ENCODE results near the gene TF. TPM values are rescaled to one million over a fixed set of nuclear protein-coding genes. Genes with fewer than 3 reads are reported as not detected.

The TF gene
- total RNA-seq, 2 donors from 2014 or later = 0.85 to 2.6 TPM

DNA sequence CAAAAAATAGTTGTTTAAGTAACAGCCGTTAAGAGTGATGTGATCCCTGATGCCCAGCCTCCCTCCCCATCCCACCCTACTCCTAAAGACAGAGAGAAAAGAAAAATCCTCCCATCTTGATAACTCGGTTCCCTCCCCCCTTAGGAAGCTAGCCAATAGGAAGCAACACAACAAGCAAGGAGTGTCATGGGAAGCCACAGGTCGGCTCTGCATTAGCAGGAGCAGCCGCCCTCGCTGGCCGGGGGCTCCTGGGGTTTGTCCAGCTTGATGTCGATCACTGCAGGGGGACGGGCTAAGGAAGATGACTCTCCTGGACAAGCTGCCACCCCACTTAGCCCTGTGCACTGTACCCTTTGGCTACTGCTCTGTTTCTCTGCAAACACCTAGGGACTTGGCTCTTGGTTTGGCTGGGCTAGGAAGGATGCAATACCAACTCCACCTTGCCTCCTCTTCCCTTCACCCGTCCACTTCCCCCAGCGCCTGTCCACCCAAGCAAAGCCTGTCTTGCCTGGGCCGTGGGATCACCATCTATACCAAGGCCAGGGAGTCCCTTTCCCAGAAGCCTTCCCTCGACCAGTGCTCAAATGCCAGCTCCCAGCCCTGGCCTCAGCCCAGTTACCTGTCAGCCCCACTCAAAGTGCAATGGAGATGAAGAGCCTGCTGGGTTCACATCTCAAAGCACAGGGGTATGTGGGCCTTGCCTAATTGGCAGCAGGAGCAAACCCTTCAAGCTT is 82.5 kb downstream of the TF start:
- DNase-seq (no peak), ATAC-seq (no peak)
- intact Hi-C loops (cut with DNase I, micrococcal nuclease) = no loop called here

DNA sequence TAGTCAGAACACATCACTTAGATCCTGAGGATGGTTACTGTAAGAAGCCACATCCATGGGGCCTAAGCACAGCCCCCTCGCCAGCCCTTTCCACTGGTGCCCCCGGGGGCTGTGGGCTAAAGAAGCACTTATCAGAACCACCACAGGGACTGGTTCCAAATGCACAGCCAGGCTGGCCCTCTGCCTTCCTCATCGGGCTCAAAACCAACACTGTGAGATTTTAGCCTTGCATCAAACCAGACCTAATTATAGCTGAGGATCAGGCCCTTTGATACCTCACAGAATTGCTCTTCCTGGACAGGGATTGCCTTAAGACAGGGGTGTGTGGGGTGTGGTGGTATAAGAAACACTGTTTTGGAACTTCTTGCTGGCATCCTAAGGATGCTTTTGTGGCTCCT is 83.1 kb downstream of the TF start:
- intact Hi-C loops (cut with DNase I, micrococcal nuclease) = no loop called here
- DNase-seq (no peak), ATAC-seq (no peak)

DNA sequence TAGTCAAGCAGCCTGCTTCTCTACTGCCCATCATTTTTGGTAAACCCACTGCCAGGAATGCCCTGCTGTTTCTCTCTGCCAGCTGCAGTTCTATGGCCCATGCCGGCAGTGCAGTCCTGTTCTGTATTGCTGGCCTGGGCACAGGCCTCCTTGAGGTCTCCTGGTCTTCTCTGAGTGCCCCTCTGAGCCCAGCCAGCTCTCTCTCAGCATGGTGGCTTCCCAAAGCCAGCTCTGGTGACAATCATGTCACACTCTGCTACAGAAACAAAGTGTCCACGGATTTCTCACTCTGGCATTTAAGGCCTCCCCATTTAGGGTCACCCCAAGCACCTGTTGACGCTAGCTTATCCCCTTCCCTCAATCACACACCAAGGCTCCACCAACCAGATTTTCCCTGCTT is 83.9 kb downstream of the TF start:
- intact Hi-C loops (cut with DNase I, micrococcal nuclease) = no loop called here
- ATAC-seq (no peak), DNase-seq (no peak)

DNA sequence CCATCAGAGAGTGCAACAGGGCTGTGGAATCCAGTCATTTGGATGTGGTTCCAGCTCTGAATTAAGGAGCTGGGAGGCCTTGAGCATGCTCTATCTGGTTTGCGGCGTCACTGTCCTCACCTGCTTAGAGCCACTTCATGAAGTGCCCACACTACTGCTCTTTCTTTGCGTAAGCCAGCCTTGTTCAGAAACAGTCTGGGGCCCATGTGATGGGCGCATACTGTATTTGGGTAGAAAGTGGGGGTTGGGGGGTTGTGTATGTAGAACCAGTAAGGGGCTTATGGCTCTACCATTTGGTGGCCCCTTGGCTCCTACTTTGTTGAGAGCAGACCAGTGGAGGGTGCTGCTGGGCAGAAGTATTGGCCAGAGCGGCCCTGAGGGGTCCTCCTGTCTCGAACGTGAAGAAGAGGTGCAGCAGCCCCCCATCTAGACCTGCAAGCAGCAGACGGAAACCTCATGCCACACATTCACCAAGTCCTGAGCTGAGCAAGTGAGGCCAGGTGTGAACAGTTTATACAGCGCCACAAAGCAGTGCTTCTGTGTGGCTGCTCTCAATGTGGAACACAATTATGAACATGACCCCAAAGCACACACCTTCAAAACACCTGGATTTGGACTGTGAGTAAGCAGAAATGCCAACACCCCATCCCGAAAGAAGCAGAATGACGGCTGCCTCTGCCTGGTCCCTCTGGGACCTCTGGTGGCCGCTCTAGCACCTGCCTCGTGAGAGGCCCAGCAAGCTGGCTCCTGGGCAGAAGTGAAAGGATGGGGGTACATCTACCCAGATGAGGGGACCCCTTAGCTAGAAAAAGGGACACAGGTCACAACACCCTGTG is 86.0 kb downstream of the TF start:
- DNase-seq (no peak), ATAC-seq (no peak)
- intact Hi-C loops (cut with DNase I, micrococcal nuclease) = no loop called here

DNA sequence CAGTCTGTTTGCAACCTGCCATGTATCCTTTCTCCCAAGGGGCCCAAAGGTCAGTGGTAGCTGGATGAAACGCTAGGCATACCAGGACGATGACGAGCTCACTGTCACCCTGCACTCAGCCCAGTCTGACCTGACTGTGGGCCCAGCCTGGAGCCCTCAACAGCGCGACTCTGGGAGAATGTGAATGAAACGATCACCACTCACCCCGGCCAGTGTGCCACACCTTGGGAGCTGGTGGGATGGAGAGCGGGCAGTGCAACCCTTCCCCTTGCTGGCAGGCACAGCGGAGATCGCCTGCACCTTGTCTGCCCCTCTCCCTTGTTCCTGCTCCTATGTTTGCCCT is 86.6 kb downstream of the TF start:
- ATAC-seq = no peak
- intact Hi-C loops (cut with DNase I, micrococcal nuclease) = no loop called here
- DNase-seq = no peak

DNA sequence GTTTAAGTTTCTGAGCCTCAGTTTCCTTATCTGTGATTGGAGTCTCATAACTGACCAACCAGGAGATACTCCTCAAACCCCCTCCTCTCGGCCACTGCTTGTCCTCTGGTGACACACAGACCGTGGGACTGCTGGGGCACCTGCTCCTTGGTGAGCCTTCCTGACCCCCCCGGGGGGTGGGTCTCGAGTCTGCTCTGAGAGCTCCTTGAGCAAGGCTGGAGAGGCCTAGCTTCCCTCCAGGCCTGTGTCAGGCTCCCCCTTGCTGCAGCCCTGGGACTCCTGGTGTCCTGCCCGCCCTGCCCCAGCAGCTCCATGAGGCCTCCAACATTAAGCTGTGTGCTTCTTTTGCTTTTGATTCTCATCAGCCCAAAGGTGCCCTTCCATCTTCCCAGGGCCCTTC is 87.1 kb downstream of the TF start:
- ATAC-seq (no peak), DNase-seq (no peak)
- intact Hi-C loops (cut with DNase I, micrococcal nuclease) = no loop called here

DNA sequence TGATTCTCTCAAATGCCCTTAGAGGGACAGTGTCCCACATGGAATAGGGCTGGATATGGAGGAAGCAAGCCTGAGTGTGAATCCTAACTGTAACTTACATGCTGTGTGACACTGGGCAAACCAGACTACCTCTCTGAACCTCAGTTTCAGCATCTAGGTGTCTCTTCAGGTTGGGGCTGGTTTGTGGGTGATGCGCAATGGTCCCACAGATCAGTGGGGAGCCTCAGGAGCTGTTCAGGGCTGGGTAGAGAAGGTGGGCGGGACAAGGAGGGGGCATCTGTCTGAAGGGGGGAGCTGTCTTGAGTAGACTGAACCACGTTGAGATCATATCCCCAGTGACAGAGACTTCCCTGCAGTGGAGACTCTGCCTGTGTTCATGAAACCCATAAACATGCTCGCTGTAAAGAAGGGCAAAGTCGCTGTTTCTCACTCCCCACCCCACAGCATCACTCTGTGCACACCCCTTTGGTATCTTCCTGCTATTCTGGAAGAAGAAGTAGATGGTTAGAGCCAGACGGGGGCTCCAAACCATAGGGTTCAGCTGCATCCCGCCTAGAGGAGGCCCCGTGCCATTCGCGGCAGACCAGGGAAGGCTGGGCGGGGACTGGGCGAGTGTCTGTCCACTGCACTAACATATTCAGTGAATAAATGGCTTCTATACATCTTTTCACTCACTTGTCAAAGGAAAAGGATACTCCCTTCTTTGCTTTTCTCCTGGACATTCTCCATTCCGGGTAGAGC is 87.9 kb downstream of the TF start:
- no peak for ATAC-seq
- no peak for DNase-seq
- intact Hi-C loops (cut with DNase I, micrococcal nuclease) = no loop called here

DNA sequence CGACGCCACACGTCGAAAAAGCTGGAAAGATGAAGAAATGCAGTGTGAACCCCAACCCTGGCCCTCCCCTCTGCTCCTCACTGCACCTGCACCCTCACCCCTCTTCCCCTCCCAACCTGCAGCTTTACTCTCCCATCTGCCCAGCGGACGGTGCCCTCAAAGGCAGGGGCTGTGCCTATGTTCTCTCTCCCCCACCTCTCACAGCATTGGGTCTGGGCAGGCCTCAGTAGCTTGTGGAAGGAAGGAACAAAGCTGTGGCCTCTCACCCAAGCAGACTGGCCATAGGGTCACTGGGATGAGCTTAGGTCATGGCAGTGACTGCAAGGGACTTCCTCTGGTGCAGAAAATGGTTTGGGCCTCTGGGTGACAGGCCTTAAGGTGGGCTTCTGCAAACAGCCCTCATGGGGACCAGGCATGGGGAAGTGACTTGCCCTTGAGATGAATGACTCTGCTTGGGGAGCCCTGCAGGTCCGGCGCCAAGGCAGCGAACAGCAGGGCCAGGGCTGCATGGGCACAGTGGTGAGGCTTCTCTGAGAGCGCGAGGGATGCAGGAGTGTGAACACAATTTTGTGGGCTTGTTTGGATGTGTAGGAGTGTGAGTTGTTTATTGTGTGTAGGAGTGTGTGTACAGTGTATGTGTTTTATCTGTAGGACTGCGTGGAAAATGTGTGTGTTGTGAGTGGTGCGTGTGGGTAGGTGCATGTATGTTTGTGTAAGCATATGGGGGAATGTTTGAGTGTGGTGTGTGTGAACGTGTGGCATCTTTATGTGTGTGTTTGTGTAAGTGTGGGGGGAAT is 88.6 kb downstream of the TF start:
- no peak for ATAC-seq
- intact Hi-C loops (cut with DNase I, micrococcal nuclease) = no loop called here
- DNase-seq = no peak

DNA sequence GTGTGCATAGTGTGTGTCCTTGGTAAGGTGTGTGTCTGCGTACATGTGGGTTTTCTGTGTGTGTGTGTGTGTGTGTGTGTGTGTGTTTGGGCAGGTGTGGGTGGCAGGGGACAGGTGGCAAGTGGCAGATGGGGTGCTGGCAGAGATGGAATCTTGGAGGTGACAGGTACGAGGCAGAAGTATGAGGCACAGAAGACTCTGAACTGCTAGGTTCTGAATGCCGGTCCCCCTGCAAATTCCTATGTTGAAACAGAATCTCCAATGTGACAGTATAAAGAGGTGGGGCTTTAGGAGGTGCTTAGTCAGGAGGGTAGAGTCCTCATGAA is 89.2 kb downstream of the TF start:
- ATAC-seq (no peak), DNase-seq (no peak)
- intact Hi-C loops (cut with DNase I, micrococcal nuclease) = no loop called here

DNA sequence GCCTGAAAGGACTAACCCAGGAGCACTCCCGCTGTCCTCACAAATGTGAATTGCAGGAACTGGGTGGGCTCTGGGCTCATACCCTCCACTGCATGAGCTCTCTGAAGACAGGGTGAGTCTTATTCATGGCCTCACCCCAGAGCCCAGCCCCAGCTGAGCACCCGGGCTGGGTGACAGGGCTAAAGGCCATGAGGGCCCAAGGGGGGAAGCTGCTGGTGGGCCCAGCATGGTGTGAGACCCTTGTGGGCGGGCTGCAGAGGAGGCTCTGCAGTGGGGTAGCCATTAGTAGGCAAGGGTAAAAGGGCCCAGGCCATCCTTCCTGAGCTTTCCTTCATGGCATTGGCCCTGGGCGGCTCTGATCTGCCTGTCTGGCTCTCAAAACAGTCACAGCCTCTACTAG is 89.8 kb downstream of the TF start:
- DNase-seq = no peak
- intact Hi-C loops (cut with DNase I, micrococcal nuclease) = no loop called here

DNA sequence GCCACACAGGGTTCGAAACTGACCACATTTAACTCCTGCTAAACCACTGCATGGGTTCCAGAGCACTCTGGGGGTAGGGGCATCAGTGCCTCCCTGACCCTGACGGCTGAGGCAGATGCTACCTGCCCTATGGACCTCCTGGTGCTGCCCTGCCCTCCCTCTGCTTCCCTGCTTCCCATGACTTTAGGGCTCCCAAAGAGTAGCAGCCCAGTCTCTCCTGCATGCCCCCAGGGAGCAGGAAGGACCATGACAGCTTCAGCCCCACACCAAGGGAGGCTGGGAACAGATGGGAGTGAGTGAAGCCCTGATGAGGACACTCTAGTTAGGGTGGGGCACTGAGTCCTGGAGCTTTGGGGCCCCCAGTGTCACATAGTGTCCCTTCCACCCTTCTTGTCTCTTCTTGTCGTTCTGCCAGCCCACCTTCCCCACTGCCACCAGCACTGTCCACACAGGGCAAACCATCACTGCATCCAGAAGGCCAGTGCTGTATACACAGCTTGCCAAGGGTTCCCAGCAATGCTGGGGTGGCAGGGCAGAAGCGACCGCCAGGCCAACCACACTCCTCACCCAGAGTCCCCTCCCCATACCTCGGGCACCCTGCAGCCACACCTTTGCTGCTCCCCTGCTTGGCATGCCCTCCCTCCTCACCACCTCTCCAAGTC is 90.4 kb downstream of the TF start:
- intact Hi-C loops (cut with DNase I, micrococcal nuclease) = no loop called here
- DNase-seq = no peak
- no peak for ATAC-seq

More for the DNA sequence above, 89.8 kb downstream of the TF start:
- ATAC-seq = no peak

DNA sequence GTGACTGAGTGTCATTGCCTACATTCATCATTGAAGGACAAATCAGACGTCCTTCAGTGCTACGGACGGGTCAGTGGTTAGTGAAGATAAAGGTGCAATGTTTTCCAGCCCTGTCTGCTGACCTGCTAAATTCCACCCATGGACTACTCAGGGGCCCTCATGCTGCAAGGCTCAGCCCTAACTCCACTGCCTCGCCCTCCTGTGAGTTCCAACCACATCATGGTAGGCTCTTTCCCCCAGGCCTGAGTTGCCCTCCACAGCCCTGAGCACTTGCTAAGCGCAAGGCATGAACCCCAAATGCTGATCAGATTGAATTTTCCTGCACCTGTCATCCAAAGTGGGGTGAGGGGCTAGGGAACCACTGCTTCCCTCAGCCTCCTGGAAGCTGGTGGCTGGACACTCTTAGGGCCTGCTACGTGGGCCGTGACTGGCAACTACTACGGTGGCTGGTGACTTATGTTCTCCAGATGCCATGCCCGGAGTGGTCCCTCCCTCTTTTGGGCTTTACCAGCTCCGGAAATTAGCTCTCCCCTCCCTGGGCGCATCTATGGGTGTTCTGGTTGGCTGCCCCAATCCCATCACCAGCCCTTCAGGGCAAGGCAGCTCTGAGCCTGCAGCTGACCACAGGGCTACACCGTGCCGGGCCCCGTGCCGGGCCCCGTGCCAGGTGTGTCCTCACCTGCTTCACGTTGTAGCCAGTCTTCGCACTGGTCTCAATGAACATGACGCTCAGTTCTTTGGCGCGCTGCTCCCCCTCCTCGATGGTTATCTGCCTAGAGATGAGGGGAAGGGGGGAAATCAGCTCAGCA is 91.5 kb downstream of the TF start:
- no peak for ATAC-seq
- no peak for DNase-seq
- intact Hi-C loops (cut with DNase I, micrococcal nuclease) = no loop called here

DNA sequence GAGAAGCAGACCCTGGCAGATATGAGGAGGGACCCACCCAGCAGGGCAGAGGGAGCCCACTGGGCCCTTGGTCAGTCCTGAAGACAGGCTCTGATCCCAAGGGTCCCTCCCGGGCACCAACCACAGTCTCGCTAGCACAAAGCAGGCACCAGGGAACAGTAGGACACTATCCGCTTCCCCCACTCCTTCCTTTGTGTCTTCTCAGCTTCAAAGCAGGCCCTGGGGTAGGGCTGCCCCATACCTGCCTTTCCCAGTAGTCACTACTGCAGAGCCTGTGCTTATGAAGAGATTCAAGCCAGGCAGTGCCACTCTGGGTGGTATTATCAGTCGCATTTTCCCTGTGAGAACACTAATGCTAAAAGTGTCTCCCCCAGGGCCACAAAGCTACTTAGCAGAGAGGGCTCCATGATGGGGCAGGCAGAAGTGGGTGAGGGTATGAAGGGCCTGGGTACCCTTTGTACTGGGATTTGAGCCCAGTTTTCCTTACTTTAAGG is 92.2 kb downstream of the TF start:
- no peak for ATAC-seq
- DNase-seq = no peak
- intact Hi-C loops (cut with DNase I, micrococcal nuclease) = no loop called here

DNA sequence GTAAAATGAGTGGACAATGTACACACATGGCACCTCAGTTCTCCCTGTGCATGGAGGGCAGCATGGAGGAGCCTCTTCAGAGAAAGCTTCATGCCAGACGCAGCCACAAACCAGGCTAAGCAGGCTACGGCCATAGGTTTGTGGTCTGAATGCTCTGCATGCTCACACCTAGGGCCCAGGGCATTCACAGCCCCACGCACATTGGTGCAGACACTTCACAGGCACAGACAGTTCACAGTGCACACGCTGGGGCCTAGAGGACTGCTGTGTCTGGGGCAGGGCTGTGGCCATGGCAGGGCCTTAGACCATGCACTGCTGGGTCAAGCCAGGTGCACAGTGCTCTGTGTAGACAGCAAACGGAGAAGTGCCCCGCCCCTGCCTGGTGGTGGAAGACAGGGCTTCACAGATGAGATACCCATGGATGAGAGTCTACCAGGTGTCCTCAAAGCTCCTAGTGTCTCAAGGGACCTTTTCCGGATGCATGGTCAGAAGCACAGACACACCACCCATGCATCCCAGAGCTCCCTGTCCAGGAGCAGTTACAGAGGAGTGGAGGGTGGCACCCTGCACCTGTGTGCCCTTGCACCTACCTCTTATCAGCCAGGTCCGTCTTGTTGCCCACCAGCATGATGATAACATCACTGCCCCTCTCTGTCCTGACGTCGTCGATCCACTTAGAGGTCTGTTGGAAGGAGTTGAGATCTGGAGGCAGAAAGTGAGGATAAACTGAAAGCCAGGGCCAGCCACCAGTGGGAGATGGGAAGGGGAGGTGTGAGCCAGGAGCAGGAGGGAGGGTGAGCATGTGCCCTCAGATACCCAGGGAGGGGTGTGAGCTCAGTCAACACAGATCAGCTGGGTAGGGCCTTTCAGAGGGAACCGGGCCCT is 93.0 kb downstream of the TF start:
- intact Hi-C loops (cut with DNase I, micrococcal nuclease) = no loop called here
- ATAC-seq = no peak
- DNase-seq = no peak

DNA sequence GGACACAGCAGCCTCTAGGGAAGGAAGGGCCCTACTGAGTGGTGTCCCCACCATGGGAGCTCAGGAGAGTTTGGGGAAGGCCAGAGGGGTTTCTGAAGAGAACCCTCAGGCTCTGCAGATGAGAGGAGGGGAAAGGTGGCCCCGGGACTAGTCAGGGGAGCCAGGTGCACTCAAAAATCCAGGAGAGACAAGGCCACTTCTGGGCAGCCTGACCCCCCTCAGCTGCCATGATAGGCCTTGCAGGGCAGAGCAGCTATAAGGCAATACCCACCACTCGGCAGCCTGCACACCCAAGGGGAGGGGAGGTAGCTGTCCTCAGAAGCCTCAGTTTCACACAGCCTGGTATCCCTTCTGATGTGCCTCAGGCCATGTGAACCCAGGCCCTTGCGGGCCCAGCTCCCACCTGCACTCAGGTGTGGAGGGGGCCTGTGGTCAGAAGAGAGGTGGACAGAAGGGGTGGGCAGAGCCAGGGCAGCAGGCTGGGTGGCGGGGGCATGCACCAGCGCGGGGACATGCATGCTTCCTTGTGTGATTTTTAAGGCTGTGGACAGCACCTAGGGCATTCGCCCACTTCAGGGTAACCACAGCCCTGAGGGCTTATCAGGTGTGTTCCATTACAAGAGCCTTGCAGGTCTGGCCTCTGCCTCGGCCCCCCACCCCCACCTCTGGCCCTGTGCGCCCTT is 94.0 kb downstream of the TF start:
- ATAC-seq (no peak), DNase-seq (no peak)
- intact Hi-C loops (cut with DNase I, micrococcal nuclease) = no loop called here

DNA sequence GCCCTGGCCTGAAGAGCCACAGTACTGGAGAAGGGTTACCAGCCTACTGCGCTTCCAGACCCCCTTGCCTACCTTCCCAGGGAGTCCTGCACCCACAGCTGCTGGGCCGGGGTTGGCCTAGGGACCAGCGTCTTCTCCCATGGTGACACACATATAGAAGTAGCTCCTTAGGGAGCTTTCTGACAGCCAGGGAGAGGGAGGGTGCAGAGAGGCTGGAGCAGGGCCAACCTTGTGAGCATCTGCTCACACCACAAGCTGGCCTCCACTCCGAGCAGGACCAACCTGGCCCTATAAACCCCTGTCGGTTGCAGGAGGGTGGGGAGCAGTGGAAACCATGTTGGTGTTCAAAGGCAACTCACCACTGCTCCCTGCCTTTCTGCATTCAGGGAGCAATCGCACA is 94.6 kb downstream of the TF start:
- no peak for ATAC-seq
- no peak for DNase-seq
- intact Hi-C loops (cut with DNase I, micrococcal nuclease) = no loop called here

All from left colon (tissue), 2 donors.